MM.1S (cell line): ENCODE results near the gene FANCD2OS.

Source experiments
- DNase-seq: peaks from one replicate; pipeline ENCODE4 v3.0.0-alpha.2; 2015
- H2AFZ ChIP-seq: fragments of 300-600 bp; sonication (generic); 2 replicates; pipeline ENCODE4 v1.6.0; 2016; ENCODE audit warnings: antibody characterized with exemption, low read length
- H3F3A ChIP-seq: fragments of 300-600 bp; sonication (generic); 2 replicates; pipeline ENCODE4 v1.6.1; 2016; ENCODE audit warnings: mild to moderate bottlenecking, antibody characterized with exemption, low read length, moderate library complexity, mixed read lengths; ENCODE audit not compliant: insufficient read depth
- H3K27ac ChIP-seq: fragments of 300-600 bp; sonication (generic); 2 replicates; pipeline ENCODE4 v1.5.1; 2016; ENCODE audit warnings: mild to moderate bottlenecking, low read length
- H3K27me3 ChIP-seq: fragments of 300-600 bp; sonication (generic); replicated peaks from 2 replicates; pipeline ENCODE4 v1.6.0; 2016; ENCODE audit warnings: low read length; ENCODE audit not compliant: insufficient read depth
- H3K36me3 ChIP-seq: fragments of 300-600 bp; sonication (generic); replicated peaks from 2 replicates; pipeline ENCODE4 v1.6.1; 2016; ENCODE audit warnings: mild to moderate bottlenecking, low read length, mixed read lengths; ENCODE audit not compliant: insufficient read depth
- H3K4me1 ChIP-seq: fragments of 300-600 bp; sonication (generic); 2 replicates; pipeline ENCODE4 v1.6.1; 2016; ENCODE audit warnings: low read length, mixed read lengths
- H3K4me2 ChIP-seq: fragments of 300-600 bp; sonication (generic); 2 replicates; pipeline ENCODE4 v1.6.0; 2016; ENCODE audit warnings: low read depth, low read length
- H3K4me3 ChIP-seq: fragments of 300-600 bp; sonication (generic); 2 replicates; pipeline ENCODE4 v1.5.1; 2016; ENCODE audit warnings: low read length, mixed read lengths
- H3K79me2 ChIP-seq: fragments of 300-600 bp; sonication (generic); 2 replicates; pipeline ENCODE4 v1.6.1; 2016; ENCODE audit warnings: mixed run types, low read length, mixed read lengths
- H3K9ac ChIP-seq: fragments of 300-600 bp; sonication (generic); 2 replicates; pipeline ENCODE4 v1.6.1; 2016; ENCODE audit warnings: low read length, mixed read lengths
- H3K9me2 ChIP-seq: fragments of 300-600 bp; sonication (generic); replicated peaks from 2 replicates; pipeline ENCODE4 v1.6.1; 2016; ENCODE audit warnings: mild to moderate bottlenecking, low read length, mixed read lengths; ENCODE audit not compliant: insufficient read depth
- H3K9me3 ChIP-seq: fragments of 300-600 bp; sonication (generic); replicated peaks from 2 replicates; pipeline ENCODE4 v1.6.1; 2016; ENCODE audit warnings: mild to moderate bottlenecking, low read length, mixed read lengths; ENCODE audit not compliant: insufficient read depth
- H4K20me1 ChIP-seq: fragments of 300-600 bp; sonication (generic); 2 replicates; pipeline ENCODE4 v1.6.1; 2016; ENCODE audit warnings: mild to moderate bottlenecking, low read length, moderate library complexity, mixed read lengths; ENCODE audit not compliant: insufficient read depth
- EZH2 ChIP-seq: fragments of 300-600 bp; sonication (generic); optimal IDR thresholded peaks from 2 replicates; pipeline ENCODE3; 2017; ENCODE audit warnings: low read depth, mild to moderate bottlenecking, antibody characterized with exemption, low read length, mixed read lengths
- EZH2phosphoT487 ChIP-seq: fragments of 300-600 bp; sonication (generic); IDR thresholded peaks from 2 replicates; pipeline ENCODE4 v1.6.1; 2018; ENCODE audit warnings: antibody characterized with exemption, low read length
- TF ChIP-seq, protein P1 (sequence below): fragments of 300-600 bp; sonication (generic); IDR thresholded peaks from 2 replicates; pipeline ENCODE4 v1.5.1; 2016; ENCODE audit warnings: antibody characterized with exemption, low read length, mixed read lengths

The FANCD2OS gene

DNA sequence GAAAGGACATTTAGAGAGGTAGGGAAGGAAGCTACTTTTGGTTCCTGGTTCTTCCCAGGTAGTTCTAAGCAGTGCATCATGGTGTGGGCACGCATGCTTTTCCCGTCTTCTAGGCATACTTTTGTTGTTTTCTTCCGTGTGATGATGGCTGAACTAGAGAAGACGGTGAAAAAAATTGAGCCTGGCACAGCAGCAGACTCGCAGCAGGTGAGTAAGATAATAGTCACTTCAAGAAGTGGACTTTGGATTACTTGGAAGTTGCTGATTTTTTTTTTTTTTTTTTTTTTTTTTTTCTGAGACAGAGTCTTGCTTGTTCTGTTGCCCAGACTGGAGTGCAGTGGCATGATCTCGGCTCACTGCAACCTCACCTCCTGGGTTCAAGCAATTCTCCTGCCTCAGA is 17.9 kb downstream of the FANCD2OS start:
- H2AFZ ChIP-seq, result no peak overlapping the region
- no peaks in the 10 kb centered on the region for H3K9me3 ChIP-seq
- H3K4me2 ChIP-seq, result no peak overlapping the region
- TF ChIP-seq EZH2phosphoT487, result no peak
- TF ChIP-seq EZH2, result no peak
- TF ChIP-seq, protein P1, sequence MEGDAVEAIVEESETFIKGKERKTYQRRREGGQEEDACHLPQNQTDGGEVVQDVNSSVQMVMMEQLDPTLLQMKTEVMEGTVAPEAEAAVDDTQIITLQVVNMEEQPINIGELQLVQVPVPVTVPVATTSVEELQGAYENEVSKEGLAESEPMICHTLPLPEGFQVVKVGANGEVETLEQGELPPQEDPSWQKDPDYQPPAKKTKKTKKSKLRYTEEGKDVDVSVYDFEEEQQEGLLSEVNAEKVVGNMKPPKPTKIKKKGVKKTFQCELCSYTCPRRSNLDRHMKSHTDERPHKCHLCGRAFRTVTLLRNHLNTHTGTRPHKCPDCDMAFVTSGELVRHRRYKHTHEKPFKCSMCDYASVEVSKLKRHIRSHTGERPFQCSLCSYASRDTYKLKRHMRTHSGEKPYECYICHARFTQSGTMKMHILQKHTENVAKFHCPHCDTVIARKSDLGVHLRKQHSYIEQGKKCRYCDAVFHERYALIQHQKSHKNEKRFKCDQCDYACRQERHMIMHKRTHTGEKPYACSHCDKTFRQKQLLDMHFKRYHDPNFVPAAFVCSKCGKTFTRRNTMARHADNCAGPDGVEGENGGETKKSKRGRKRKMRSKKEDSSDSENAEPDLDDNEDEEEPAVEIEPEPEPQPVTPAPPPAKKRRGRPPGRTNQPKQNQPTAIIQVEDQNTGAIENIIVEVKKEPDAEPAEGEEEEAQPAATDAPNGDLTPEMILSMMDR, result no peak
- H3K9ac ChIP-seq, result no peak overlapping the region
- H3K27me3 ChIP-seq, result no peaks in the 10 kb centered on the region
- no peaks in the 10 kb centered on the region; the same call in 1 of the 2 replicates for H3K36me3 ChIP-seq
- H3K4me1 ChIP-seq, result no peaks in the 10 kb centered on the region
- no peaks in the 10 kb centered on the region for H4K20me1 ChIP-seq
- H3K4me3 ChIP-seq, result no peak overlapping the region
- H3K79me2 ChIP-seq, result no peaks in the 10 kb centered on the region
- no peaks in the 10 kb centered on the region for H3K9me2 ChIP-seq
- no peak for DNase-seq
- H3K27ac ChIP-seq, result no peak overlapping the region
- H3F3A ChIP-seq, result no peaks in the 10 kb centered on the region

- H3F3A ChIP-seq, result no peaks in the 10 kb centered on the region
- no peak overlapping the region for H3K27ac ChIP-seq
- no peak for DNase-seq
- H3K79me2 ChIP-seq, result no peaks in the 10 kb centered on the region
- H2AFZ ChIP-seq, result no peak overlapping the region
- TF ChIP-seq EZH2phosphoT487, result no peak
- TF ChIP-seq, protein P1, result no peak
- TF ChIP-seq EZH2, result no peak
- no peaks in the 10 kb centered on the region; the same call in 1 of the 2 replicates for H3K36me3 ChIP-seq
- H4K20me1 ChIP-seq, result no peaks in the 10 kb centered on the region
- no peak overlapping the region for H3K4me3 ChIP-seq
- no peak overlapping the region for H3K4me2 ChIP-seq
- H3K4me1 ChIP-seq, result no peaks in the 10 kb centered on the region
- H3K9me2 ChIP-seq, result no peaks in the 10 kb centered on the region
- H3K9me3 ChIP-seq, result no peaks in the 10 kb centered on the region
- H3K27me3 ChIP-seq, result no peaks in the 10 kb centered on the region
- no peak overlapping the region for H3K9ac ChIP-seq
Measured at GRCh38 chr3:10088256-10088655, 19.8 kb downstream of the FANCD2OS start.

- Histone ChIP-seq H2AFZ (no peak overlapping the region), H3K79me2 (no peaks in the 10 kb centered on the region), H3K27me3 (no peaks in the 10 kb centered on the region), H3K9ac (no peak overlapping the region), H3K9me3 (no peaks in the 10 kb centered on the region), H3K4me3 (no peak overlapping the region), H3K9me2 (no peaks in the 10 kb centered on the region), H3K27ac (no peak overlapping the region), H3K36me3 (peaks cover 11% of the 10 kb centered on the region), H3K4me1 (no peaks in the 10 kb centered on the region), H4K20me1 (no peaks in the 10 kb centered on the region), H3K4me2 (no peak overlapping the region), H3F3A (no peaks in the 10 kb centered on the region)
- DNase-seq, result no peak
- no peak for TF ChIP-seq EZH2phosphoT487
- TF ChIP-seq, protein P1, result no peak
- TF ChIP-seq EZH2, result no peak
Measured at GRCh38 chr3:10085738-10086137, 22.3 kb downstream of the FANCD2OS start.
